GM15510 (cell line): ENCODE data around the gene ZNF787.

ENCODE experiments used
- POLR2A ChIP-seq: IDR thresholded peaks from 3 replicates; pipeline ENCODE4 v1.6.1; 2011; ENCODE audit warnings: borderline replicate concordance; ENCODE audit not compliant: insufficient read length; ENCODE audit errors: extremely low read depth

The ZNF787 gene

DNA sequence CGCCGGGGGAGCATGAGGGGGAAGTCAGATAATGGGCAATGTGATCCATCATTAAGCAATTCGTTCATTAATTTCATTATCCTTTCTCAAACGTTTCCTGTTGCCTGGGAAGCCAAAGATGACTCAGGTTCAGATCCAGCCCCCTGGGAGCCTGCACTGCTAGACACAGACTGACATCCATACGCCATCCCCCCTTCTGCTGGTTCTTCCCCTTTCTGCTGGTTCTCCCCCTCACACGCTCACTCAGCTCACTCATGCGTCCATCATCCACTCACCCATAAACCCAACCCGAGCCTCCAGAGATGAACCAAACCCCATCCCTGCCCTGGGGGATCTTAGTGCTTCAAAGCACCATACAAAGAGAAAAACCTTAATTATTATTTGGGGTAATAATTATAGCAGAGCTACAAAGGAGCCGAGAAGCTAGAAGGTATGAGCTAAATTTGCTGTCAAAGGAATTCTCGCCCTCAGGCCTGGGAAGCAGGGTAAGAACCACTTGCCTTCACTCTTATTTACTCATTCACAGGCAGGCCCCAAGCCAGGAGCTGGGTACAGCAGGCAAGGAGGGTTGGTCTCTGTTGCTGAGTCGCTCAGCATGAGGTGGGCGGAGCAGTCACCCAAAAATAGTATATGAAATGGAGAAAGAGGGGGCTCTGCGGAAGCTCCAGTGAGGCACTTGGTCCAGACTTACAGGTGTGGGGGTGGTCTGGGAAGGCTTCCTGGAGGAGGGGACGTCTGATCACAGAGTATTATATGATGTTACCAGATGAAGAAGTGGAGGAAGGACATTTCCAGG lies 13.0 kb upstream of the ZNF787 start:
- no peak for TF ChIP-seq POLR2A

- TF ChIP-seq POLR2A: no peak
These were observed 11.3 kb upstream of the ZNF787 start for GRCh38 chr19:56132316-56132822.

DNA sequence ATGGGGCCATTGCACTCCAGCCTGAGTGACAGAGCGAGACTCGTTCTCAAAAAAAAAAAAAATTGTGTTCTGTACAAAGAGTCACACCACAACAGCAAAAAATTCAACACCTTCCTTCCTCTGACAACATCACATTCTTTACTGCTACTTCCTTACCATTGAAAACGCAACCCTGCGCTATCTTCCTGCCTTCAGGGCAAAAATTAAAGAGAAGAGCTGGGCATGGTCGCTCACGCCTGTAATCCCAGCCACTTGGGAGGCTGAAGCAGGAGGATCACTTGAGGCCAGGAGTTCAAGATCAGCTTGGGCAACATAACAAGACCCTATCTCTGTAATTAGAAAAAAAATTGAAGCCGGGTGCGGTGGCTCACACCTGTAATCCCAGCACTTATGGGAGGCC lies 10.6 kb upstream of the ZNF787 start:
- TF ChIP-seq POLR2A: no peak

DNA sequence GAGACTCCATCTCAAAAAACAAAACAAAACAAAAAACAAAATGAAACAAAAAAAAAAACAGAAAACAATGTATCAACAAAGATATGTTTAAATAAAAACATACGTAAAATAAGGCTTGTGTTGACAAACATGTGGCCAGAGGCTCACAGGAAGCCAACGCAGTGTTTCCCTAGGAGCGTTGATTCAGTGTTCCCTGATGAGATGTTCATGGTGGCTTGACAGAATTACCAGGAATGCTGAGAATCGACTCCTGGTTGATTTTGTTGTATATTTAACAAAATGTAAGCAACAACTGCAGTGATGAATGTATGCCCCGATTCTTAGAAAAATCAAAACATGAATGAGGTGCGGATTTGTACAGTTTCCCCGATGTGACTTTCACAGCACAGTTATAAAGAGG lies 8.9 kb upstream of the ZNF787 start:
- TF ChIP-seq POLR2A: no peak

DNA sequence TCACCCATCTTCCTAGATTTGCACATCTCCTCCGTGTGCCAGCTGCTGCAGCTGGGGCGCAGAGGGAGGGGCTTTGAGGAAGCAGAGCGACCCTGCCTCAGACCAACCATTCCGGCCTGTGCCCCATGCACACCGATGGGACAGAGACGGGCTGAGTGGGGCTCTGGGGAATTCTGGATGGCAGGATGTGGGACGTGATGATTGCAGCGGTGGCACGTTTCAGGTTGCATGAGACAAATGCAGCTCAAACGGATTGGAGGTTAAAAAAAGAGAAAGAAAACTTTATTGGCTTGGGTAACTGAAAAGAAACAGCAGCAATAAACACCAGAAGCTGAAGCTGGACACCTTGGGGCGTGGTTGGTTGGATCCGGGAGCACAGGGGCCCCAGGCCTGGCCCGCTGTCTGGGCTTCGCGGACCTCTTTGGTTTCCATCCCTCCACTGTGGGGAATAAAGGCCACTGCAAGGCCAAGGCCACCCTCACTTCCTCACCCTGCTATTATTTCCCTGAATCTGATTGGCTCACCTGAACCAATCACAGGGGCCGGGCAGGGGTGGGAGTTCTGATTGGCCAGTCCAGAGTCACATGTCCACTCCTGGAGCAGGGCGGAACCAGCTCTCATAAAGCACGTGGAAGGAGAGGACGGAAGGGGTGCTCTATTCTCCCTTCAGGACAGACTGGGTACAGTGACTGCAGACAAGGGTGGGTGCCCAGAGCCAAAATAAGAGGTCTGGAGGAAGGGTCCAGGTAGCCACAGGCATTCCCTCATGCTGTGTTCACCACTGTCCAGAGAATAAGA lies 6.1 kb upstream of the ZNF787 start:
- no peak for TF ChIP-seq POLR2A

DNA sequence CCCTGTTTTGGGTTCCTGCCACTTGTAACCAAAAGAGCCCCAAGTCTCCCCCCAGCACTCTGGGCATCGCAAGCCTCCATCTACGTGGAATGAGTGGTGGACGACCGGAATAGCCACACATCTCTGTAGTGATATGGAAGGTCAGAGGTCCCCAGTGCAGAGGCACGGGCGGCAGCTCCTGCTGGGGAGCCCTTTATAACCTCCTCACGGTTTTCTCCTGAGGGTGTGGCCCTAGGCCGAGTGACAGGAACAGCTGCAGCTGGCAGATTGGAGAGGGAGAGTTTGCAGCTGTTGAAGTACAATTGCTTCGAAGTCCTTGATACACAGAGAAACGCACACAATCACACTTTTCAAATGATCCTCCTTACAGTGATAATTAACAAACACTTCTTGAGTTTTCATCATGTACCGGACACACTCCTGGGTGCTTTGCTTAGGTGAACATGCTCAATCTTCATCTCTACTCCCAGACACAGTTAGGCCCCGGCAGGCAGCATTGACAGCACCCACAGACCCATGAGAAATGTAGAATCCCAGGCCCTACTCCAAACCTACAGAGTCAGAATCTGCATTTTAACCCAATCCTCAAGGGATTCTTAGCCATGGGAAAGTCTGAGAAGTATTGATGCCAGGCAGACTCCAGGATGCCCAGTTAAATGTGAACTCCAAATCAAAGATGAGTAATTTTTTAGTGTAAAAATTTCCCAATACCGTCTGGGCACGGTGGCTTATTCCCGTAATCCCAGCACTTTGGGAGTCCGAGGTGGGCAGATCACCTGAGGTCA lies 4.9 kb upstream of the ZNF787 start:
- no peak for TF ChIP-seq POLR2A

DNA sequence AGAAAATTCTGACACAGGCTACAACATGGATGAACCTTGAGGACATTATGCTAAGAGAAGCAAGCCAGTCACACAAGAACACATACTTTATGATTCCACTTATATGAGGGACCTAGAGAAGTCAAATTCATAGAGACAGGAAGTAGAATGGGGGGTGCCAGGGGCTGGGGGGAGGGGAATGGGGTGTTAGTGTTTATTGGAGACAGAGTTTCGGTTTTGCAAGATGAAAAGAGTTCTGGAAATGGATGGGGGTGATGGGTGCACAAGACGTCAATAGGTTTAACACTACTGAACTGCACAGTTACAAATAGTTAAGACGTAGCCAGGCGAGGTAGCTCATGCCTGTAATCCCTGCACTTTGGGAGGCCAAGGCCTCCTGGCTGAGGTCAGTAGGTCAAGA lies 3.5 kb upstream of the ZNF787 start:
- TF ChIP-seq POLR2A: no peak

DNA sequence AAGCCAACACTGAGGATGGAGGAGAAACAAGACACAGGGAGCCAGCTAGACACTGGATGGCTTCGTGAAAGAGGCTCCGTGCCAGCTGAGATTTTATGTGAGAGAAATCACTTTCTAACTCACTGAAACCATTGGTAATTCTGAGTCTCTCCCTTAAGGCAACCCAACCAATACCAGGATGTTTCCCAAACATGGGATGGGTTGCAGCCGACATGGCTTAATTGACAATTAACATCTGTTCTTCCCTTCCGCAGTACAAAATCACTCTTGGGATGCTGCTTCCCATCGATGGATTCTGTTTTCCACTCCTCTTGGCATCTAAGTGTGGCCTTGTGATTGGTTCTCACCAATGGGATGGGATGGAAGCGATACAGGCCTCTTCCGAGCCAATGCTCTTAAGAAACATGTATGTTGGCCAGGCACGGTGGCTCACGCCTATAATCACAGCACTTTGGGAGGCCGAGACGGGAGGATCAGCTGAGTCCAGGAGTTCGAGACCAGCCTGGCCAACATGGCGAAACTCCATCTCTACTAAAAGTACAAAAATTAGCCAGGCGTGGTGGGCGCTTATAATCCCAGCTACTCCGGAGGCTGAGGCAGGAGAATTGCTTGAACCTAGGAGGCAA lies 2.3 kb upstream of the ZNF787 start:
- no peak for TF ChIP-seq POLR2A

- TF ChIP-seq POLR2A: peak; percentile 17
These were observed 520 bp downstream of the ZNF787 start for GRCh38 chr19:56120371-56121179.

GRCh38 chr19:56120002-56120370 lies 1.1 kb downstream of the ZNF787 start:
- no peak for TF ChIP-seq POLR2A

GRCh38 chr19:56119582-56119978 lies 1.5 kb downstream of the ZNF787 start:
- TF ChIP-seq POLR2A: no peak

GRCh38 chr19:56118666-56119581 lies 2.2 kb downstream of the ZNF787 start:
- no peak for TF ChIP-seq POLR2A

GRCh38 chr19:56117889-56118288 lies 3.2 kb downstream of the ZNF787 start:
- no peak for TF ChIP-seq POLR2A

GRCh38 chr19:56117376-56117884 lies 3.7 kb downstream of the ZNF787 start:
- TF ChIP-seq POLR2A: no peak
